IMR-90 (cell line): ENCODE measurements around the gene GRB10.

Experiments
- BHLHE40 ChIP-seq: fragments of 150-350 bp; IDR thresholded peaks from 2 replicates; pipeline ENCODE4 v1.6.1; 2016; ENCODE audit warnings: mild to moderate bottlenecking, low read depth, low read length
- FOS ChIP-seq: fragments of 150-350 bp; IDR thresholded peaks from 2 replicates; pipeline ENCODE4 v1.6.1; 2016; ENCODE audit warnings: low read depth, low read length
- MAZ ChIP-seq: IDR thresholded peaks from 2 replicates; pipeline ENCODE4 v1.6.1; 2012; ENCODE audit warnings: low read depth, mild to moderate bottlenecking, low read length, improper control_type of control experiment, moderate library complexity, borderline replicate concordance
- MXI1 ChIP-seq: IDR thresholded peaks from 2 replicates; pipeline ENCODE4 v1.6.1; 2012; ENCODE audit warnings: low read depth, mild to moderate bottlenecking, low read length, moderate library complexity, borderline replicate concordance
- POLR2A ChIP-seq: IDR thresholded peaks from 2 replicates; pipeline ENCODE4 v1.6.1; 2012; ENCODE audit warnings: mild to moderate bottlenecking, low read depth, low read length
- RAD21 ChIP-seq: IDR thresholded peaks from 2 replicates; pipeline ENCODE4 v1.6.1; 2012; ENCODE audit warnings: low read length, improper control_type of control experiment
- USF2 ChIP-seq: fragments of 150-350 bp; IDR thresholded peaks from 2 replicates; pipeline ENCODE4 v1.6.1; 2017; ENCODE audit warnings: mild to moderate bottlenecking, antibody characterized with exemption, low read length, low read depth
- TF ChIP-seq, protein P1 (sequence below): conservative IDR thresholded peaks from 2 replicates; pipeline ENCODE4 v1.5.1; 2012; ENCODE audit warnings: mild to moderate bottlenecking, low read depth, low read length, improper control_type of control experiment
- TF ChIP-seq, protein P2 (sequence below): fragments of 150-350 bp; IDR thresholded peaks from 2 replicates; pipeline ENCODE4 v1.6.1; 2016; ENCODE audit warnings: low read depth, mild to moderate bottlenecking, low read length, moderate library complexity, borderline replicate concordance

DNA sequence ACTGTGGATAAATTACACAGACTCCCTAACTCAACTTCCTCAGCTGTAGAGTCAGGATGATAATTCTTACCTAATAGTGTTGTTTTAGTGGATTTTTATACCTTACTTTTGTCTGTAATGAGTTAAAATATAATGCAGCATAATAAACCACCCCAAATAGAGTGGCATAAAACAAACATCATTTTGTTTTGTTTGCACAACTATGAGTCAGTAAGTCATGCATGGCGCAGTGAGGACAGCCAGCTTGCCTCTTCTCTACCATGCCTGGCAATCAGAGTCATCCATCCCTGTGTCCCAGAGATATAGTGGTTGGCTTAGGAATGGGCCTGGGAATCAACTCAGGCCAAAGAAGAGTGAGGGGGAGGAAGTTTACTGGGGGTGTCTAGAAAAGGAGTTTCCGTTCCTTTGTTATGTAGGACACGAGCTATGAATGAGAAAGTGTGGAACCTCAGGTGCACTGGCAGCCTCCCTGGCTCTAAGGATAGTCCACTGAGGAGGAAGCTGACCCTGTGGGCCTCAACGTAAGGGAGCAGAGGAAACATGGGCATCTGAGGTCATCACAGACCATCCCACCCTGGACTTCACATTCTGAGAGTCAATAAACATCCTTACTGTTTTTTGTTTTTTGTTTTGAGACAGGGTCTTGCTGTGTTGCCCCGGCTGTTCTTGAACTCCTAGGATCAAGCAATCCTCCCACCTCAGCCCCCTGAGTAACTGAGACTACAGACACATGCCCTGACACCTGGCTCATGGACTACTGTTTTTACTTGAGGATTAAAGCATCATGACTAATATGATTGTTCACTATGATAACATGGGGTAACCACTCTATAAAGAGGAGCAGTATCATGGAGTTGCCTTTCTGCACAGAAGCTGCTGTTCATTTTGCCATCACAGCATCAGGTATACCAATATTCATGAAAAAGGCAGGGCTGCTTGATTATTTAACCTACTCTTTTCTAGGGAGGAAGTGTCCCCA is 21.0 kb upstream of the GRB10 start:
- TF ChIP-seq RAD21 (no peak), FOS (no peak), USF2 (no peak), POLR2A (no peak), MAZ (no peak), BHLHE40 (no peak), MXI1 (no peak)
- TF ChIP-seq, protein P1, sequence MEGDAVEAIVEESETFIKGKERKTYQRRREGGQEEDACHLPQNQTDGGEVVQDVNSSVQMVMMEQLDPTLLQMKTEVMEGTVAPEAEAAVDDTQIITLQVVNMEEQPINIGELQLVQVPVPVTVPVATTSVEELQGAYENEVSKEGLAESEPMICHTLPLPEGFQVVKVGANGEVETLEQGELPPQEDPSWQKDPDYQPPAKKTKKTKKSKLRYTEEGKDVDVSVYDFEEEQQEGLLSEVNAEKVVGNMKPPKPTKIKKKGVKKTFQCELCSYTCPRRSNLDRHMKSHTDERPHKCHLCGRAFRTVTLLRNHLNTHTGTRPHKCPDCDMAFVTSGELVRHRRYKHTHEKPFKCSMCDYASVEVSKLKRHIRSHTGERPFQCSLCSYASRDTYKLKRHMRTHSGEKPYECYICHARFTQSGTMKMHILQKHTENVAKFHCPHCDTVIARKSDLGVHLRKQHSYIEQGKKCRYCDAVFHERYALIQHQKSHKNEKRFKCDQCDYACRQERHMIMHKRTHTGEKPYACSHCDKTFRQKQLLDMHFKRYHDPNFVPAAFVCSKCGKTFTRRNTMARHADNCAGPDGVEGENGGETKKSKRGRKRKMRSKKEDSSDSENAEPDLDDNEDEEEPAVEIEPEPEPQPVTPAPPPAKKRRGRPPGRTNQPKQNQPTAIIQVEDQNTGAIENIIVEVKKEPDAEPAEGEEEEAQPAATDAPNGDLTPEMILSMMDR, result no peak
- TF ChIP-seq, protein P2, sequence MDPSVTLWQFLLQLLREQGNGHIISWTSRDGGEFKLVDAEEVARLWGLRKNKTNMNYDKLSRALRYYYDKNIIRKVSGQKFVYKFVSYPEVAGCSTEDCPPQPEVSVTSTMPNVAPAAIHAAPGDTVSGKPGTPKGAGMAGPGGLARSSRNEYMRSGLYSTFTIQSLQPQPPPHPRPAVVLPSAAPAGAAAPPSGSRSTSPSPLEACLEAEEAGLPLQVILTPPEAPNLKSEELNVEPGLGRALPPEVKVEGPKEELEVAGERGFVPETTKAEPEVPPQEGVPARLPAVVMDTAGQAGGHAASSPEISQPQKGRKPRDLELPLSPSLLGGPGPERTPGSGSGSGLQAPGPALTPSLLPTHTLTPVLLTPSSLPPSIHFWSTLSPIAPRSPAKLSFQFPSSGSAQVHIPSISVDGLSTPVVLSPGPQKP, result no peak
